ENCODE measurements around the gene AZIN2.
"Not testable (repeated sequence)": the region's sequence is repeated elsewhere in the genome, so short reads cannot be mapped to it uniquely, and the experiment has no call there.

AZIN2 gene

GRCh38 chr1:33080885-33081553 is at the start of gene AZIN2:
Gene AZIN2 (plus strand): TSS chr1:33081153. CDS start chr1:33082250, 1,097 bp downstream.
- DNase-seq = peak; percentile 92

GRCh38 chr1:33031506-33031905 is 49.4 kb upstream of the AZIN2 start:
- DNase-seq = no peak

DNA sequence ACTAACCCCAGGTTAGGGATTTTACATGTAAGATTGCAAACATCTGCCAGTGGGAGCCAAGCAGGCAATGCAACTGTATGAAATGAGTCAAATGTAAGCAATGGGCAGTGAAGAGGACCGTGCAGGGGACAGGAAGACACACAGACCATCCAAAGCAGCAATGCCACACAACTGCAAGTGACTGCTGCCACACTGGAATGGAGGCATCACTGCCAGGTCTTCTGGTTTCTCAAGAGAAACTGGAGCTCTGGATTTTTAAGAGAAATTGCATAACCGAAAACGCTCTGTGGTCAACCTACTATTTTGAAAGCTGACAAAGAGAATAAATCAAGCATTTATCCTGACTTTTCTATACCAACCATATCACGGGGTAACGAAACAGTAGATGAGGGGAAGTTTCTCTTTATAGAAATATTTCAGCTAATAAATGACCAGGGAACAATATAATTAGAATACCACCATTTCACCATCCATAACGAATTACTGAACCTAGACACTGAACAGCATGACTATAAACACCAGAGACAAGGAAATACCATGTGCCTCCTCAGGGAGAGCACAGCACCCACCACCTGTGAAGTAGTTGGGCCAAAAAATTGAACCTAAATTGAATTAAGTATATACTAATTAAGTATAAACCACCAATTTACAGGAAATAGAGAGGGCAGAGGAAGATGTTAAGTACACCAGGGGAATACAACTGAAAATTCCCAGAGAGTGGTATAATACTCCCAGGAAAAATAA is 48.7 kb upstream of the AZIN2 start:
- no peak for DNase-seq

- DNase-seq = no peak
Observed at GRCh38 chr1:33036051-33036525, 44.9 kb upstream of the AZIN2 start.

GRCh38 chr1:33036526-33037503 is 44.1 kb upstream of the AZIN2 start, which contains the start of gene AK2:
Gene AK2 (minus strand): TSS chr1:33036883. CDS start chr1:33036828, 55 bp downstream.
- peak; percentile 92 for DNase-seq

DNA sequence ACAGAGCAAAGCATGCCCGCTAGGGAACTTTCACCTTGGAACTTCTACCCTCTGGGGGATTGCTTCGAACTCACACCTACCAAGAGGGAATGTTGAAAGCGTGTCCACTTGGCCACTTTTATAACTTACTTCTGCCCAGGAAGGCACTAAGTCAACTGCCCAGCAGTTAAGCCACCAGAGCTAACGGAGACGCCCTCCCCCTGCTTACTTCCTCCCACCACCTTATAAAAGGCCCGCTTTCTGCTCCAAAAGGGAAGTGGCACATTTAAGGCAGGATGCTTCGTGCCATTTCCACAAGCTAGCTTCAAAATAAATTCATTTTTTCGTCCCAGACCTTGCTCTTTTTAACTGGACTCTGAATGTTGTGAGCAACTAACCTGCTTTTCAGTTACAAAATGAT is 41.1 kb upstream of the AZIN2 start:
- DNase-seq = no peak

DNA sequence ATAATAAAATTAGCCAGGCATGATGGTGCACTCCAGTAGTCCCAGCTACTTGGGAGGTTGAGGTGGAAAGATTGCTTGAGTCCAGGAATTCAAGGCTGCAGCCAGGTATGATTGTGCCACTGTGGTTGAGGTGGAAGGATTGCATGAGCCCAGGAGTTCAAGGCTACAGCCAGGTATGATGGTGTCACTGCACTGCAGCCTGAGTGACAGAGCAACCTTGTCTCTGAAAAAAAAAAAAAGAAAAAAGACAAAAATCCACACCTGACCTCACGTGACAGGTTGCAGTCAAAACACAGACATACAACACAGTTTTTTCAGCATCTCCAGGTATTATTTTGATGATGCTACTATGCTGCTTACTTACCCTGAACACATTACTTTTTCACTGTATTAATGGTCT is 39.9 kb upstream of the AZIN2 start:
- DNase-seq = no peak

GRCh38 chr1:33042831-33043230 is 38.1 kb upstream of the AZIN2 start:
- DNase-seq = no peak

- DNase-seq = no peak
Observed at GRCh38 chr1:33043267-33044092, 37.5 kb upstream of the AZIN2 start.

DNA sequence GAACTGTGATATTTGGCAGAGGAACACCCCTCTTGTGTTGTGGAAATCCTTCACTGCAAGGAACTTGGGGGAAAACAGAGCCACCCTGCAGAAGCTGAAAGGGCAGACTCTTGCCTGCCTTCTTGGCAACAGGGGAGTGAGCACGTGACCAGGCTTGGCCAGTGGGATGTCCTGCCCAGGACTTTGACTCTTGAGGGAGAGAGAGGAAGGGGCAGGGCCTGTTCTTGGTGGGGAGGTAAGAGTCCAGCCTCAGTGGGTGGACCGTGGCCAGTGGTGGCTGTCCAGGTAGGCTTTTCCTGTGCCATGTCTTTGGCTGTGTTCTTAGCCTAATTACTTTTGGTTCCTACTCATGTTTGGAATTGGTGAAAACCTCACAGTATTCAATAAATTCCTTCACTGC is 35.7 kb upstream of the AZIN2 start:
- DNase-seq = no peak

DNA sequence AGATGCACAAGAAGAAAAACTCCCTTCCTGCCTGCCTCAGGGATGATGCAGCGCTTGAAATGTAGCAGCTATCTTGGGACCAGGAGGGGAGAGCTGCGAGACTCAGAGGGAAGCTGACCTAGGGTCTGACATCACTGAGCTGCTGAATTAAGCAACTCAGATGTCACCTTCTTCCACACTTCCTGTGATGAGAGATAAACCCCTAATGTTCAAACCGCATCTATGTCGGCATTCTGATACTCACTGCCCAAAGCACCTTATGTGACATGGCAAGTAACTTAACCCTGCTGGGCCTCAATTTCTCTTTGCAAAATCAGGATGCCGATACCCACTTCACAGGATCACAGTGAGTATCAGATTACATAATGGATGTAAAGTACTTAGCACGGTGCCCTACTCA is 35.1 kb upstream of the AZIN2 start:
- no peak for DNase-seq

- DNase-seq = not testable (repeated sequence)
Observed at GRCh38 chr1:33046234-33046633, 34.7 kb upstream of the AZIN2 start.

DNA sequence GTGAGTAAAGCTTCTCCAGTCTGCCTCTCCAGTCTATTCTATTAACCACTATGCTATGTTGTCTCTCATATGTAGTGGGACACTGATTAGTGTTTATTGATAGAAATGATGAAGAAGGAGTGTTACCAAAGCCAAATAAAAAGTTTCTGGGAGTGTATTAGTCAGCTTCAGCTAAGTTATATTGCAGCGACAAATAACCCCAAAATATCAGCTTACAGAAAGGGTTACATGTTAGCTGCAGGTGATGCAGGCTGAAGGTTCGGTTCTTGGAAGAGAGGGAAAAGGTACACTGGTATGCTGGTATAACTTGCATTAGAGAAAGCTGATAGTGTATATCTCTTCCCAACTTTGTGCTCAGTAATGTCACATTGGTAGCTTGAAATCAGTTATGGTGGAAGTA is 33.7 kb upstream of the AZIN2 start:
- DNase-seq = no peak

GRCh38 chr1:33047839-33048305 is 33.1 kb upstream of the AZIN2 start:
- DNase-seq = no peak

GRCh38 chr1:33048426-33048825 is 32.5 kb upstream of the AZIN2 start:
- no peak for DNase-seq

DNA sequence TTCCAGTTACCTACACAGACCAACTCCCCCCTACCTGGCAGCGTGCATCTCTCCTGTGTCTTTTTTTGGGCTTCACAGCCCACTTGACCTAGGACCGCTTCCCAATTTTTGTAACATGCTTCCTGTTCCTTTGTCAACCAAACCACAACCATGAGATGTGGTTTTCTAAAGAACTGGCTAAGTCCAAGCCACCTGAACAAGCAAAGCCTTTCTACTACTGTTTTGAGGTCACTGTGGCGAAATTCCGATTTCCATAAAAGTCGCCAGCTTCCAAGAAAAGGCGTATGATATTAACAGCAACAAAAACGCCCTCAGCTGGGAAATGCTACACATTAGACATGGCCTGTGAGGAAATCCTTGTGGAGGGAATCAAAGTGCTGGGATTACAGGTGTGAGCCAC is 31.6 kb upstream of the AZIN2 start:
- no peak for DNase-seq

DNA sequence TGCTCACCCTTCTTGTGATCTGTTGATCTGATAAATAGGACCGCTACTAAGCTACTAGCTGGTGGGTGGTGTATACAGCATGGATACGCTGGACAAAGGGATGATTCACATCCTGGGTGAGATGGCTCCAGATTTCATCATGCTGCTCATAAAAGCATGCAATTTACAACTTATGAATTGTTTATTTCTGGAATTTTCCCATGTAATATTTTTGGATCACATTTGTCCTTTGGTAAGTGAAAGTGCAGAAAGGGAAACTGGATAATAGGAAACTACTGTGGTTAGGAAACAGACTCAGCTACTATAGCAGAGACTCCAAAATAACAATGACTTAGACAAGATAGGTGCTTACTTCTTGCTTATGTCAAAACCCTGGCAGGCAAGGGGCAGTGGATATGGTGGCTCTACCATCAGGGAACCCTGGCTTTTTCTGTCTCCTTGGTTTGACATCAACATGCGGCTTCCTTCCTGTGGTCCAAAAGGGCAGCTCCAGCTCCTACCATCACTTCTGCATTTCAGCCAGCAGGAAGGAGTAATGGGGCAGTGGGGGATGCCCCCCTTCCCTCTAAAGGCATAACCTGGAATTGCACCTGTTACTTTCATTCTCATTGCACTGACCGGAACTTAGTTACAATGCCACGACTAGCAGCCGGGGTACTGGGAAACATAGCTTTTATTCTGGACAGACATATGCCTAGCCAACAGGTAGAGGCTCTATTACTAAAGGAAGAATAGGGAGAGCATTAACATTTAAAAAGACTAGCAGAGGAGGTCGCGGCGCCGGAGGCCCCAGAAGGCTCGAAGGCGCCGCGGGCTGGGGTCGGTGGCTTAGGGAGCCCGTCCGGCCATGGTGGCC is 30.5 kb upstream of the AZIN2 start:
- DNase-seq = no peak

DNA sequence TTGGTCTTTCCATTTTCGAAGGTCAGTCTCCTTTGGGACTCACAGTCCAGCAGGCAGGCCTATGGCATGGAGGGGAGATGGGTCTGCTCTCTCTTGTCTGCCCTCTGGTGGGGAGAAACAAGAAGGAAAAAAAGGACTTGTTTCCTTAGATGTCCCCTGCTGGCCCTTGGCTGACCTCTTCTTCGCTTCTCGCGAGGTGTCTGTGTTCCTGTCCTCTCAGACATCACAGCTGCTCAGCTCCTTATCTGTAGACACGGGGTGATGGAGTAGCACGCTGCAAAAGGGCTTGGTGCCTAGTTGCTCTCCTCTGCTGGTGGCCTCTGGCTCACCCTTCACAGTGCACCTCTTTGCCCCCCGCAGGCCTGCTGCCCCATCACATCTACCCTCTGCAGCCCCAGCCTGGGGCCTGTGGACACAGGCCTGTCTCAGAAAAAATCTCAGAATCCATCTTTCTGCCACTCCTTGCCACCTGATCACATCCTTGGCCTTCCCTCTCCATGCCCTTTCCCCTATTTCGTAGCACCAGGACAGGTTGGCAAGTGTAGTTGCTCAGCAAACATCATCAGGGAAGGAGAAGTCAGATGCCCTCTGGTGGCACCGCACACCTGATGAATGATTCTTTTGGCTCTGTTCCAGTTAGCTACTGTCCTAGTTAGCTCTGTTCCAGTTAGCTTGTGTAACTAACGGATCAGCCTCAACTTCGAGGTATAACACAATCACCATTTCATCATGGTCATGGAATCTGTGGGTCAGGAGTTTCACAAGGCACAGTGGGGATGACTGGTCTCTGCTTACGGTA is 25.5 kb upstream of the AZIN2 start:
- DNase-seq = peak; percentile 4

- peak; percentile 74 for DNase-seq
Observed at GRCh38 chr1:33056426-33056825, 24.5 kb upstream of the AZIN2 start.

DNA sequence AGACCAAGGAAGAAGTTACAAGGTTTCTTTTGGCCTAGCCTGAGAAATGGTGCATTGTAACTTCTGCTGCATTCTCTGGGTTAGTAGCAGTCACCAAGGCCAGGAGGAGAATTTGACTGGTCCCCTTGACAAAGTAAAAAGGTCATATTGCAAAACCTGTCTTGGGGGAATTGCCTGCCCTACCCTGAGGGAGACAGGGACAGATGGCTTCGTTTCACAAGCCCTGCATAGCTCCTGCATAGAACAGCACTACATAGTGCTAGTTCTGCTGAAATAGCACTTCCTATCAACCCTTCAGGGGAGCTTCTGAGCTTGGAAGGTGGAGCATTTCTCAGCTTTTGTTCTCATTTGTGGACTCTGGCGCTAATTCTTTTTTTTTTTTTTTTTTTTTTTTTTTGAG is 23.9 kb upstream of the AZIN2 start:
- DNase-seq = peak; percentile 61

All from NCI-H2171 (cell line).